Measurements from ENCODE around the gene PER1. TPM values are rescaled to one million over a fixed set of nuclear protein-coding genes. Genes with fewer than 3 reads are reported as not detected.
"Not testable (repeated sequence)": the region's sequence is repeated elsewhere in the genome, so short reads cannot be mapped to it uniquely, and the experiment has no call there.

Gene PER1
- polyA plus RNA-seq, 1 donor, result 72.6 TPM

DNA sequence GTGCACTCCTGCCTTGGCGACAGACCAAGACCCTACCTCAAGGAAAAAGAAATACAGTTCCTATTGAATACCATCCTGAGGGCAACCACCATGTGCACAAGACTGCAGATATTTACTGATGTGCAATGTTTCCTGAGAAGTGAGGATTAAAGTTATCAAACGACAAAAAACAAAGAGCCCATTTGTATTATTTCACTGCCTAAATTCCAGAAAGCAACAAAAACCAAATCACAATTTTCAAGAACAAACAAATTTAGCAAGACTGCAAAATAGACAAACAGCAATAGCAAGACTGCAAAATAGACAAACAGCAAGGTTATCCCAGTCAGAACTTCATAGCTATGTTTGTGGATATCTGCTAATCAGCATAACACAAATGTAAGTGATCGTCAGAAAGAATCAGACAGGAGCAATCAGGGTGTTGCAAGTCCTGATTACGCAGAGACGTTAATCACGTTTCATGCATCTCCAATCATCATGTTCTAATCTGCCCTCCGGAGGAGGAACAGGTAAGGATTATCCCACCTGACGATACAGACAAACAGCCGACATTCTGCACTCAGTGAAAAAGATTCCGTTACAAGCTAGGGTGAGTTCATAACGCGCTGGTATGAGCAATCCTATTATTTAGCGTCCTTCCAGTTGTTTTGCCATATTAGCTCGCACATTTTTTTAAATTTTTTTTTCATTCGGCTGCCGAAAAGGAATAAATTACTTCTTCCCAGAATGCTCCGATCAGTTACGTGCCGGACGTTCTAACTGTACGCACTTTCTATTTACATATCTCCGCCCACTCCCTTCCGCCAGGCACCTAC lies 21.1 kb upstream of the PER1 start:
- peak; percentile 90 for DNase-seq

DNA sequence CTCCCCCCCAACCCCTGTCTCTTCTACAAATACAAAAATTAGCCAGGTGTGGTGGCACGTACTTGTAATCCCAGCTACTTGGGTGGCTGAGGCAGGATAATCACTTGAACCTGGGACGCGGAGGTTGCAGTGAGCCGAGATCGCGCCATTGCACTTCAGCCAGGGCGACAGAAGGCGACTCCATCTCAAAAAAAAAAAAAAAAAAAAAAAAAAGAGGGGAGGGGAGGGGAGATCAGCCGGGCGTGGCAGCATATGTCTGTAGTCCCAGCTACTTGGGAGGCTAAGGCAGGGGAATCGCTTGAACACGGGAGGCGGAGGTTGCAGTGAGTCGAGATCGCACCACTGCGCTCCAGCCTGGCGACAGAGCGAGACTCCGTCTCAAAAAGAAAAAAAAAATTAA lies 18.0 kb upstream of the PER1 start:
- not testable (repeated sequence) for DNase-seq

DNA sequence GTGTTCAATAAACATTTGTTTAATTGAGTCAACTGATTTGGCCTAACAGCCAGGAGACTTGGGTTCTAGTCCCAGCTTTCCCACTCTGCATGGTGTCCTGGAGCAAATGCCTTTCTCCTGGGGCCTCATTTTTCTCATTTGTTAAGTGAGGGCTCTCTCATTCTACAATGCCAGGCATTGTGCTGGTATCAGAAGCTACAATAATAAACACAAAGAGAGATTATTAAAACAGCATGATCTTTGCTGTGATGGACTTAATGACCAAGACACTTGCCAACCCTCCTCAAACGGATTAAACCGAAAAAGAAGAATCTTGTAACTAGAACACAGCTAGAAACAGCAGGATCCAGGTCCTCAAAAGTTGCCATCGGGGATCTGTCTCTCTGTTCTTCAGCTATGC lies 15.3 kb upstream of the PER1 start:
- no peak for DNase-seq

DNA sequence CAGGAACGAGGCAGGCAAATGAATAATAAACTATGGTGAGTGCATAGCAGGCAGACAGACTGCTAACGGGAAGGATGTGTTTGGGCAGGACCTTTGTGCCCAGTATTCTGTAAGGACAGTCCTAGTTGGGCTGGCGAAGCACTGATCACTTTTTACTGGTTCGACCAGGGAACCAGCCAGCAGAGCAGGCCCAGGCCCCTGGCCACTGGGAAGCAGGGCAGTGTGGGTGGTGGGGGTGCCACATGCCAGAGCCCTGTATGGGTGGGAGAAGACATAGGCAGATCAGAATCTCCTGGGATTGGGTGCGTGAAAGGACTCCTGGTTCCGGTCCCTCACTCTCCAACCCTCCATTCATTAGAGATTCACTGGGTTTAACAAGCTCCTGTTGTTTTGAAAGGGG lies 14.5 kb upstream of the PER1 start:
- DNase-seq, result no peak

DNA sequence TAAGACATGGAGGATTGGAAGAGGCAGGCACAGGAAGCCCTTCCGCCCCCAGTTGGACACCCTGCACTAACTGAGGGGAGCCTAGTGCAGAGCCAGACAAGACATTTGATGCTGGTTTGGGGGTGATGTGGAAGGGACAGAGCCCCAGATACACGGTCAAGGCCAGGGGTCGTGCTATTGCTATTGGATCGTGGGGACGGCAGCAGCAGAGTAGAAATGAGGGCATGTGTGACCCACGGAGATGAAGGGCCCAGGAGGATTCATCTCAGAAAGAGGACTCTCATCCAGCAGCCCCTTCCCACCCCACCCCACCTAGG lies 12.6 kb upstream of the PER1 start:
- DNase-seq, result no peak

DNA sequence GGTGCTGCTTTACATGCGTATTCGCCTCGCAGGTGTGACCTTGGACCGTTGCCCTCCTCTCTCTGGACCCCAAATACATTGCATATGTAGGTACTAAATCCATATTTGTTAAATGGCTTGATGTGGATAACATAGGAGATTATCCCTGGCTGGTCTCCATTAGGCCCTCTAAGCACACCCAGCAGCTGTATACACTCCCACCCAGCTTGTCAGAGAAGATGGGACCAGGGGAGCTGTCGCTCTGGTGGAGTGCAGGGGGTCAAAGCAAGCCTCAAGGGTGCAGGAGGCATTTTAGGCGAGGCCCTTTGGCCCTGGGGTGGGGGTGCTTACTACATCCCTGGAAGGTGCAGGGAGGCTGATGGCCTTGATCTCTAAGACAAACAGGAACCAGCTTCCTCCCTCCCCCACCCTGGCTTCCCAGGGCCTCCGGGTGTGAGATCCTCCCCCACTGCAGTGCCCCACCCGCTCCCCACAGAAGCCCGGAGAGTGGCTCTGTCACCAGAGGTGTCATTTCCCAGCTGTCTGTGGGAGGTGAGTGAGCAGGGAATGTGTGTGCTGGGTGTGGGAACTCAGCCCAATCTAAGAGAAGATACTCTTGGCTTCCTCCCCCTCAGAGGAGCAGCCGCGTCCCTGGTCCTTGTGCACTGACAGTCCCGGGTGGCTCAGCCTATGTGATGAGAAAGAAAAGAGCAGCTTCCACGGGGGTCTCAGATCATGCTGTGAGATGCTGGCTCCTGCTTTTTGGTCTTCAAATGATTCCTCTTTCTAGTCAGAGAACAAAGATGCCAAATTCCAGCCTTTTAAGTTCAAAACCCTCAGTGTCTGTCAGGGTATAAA lies 12.0 kb upstream of the PER1 start:
- DNase-seq, result peak; percentile 54

DNA sequence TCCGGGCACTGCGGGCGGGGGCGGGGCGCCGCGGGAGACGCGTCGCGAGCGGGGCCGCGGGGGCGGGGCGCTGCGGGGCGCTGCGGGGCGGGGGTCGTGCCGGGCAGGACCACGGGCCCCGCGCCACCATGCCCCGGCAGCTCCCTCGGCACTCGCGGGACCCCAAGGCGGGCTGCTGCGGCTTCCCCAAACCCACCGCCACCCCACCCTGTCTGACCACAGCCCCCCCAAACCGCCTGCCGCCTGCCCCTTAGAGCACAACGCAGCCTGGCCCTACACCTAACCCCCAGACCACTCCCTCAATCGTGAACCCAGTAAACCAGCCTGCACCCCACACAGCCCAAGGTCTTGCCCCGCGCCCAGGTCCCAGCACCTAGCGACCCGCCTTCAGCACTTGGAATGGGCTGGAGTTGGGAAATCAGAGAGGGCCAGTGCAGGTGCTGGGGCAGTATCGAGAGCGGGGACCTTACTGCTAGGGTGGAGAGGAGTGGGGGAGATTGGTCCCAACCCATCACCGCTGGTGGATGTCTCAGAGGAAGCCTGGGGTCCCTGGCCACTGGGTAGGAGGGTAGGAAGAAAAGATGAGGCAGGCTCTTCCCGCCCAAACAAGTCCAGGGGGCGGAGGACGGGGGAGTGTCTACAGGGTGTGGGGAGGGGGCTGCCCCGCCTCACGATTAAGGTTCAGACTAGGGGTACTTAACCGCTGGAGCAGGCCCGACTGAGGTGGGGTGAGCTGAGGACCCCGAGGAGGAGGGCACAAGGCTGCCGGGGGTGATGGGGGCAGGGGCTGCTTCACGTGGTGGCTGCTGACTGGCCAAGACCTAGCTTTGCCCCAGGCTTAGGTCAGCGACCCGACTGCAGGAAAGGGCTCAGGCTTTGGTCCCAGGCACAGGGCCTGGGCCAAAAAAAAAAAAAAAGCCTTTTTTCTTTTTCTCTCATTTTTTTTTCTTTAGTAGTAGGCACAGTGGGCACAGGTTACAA lies 11.1 kb upstream of the PER1 start:
- peak; percentile 85 for DNase-seq

DNA sequence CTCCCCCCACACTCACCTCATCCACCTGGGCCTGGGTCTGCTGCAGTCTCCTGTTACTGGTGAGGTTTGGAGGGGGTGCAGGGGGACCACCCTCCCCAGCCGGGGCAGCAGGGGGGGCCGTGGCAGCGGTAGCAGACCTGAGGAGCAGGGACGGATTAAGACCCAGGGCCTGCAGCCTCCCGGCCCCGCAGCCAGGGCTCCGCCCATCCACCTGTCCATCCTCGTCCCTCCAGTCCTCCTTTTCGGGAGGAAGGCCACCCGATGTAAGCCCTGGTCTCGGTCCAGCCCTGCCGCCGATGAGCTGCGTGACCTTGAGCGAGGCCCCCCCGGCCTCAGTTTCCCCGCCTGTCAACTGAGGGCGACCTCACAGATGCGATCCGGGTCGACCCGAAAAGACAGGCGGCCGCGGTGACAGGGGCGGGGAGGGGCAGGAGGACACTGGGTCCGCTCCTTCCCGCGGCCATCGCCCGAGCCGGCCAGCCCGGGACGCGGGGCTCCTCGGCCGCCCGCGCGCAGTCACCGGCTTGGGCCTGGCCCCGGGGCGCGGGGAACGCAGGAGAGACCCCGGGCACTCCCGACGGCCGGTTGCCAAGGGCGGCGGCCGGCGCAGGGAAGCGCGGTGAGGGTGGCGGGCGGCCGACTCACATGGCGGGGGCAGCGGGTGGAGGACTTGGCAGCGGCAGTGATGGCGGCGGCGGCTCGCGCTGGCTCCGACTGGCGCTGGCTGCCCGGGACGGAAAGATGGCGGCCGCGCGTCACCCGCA lies 10.2 kb upstream of the PER1 start, which contains the start of gene VAMP2:
VAMP2 (minus strand) TSS at position 716 of the 764 bp plus-strand sequence; CDS start at position 647, 69 bp downstream.
- no peak for DNase-seq

DNA sequence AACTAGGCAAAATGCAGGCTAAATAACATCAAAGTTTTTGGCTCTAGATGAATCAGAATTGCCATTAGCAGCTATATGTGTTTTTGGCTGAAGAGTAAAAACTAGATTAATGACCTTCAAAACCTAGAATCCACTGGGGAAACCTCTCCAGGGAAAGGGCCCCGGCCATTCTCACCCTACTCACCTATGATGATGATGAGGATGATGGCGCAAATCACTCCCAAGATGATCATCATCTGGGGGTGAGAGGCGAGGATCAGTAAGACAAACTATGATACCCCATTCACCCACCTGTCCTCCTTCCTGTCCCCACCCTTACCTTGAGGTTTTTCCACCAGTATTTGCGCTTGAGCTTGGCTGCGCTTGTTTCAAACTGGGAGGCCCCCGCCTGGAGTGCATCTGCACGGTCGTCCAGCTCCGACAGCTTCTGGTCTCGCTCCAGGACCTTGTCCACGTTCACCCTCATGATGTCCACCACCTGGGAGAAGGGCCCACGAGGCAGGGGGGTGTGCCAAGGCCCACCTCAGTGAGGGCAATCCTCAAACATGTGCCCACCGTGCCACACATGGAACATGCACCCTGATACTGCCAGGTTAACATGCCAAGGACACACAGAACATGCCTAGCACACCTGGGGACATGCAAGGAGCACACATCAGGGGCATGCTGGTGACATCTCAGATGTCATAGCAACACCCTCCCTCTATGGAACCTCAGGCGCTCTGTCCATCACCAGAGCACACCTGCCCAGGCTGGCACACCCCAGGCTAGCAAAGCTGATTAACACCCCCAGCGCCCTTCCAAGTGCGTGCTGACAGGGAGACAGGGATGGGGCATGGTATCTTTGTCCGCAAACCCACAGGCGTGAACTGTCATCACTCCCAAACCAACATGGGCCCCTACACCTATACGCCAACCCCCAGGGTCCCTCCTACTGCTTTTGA lies 9.4 kb upstream of the PER1 start:
- DNase-seq, result no peak

DNA sequence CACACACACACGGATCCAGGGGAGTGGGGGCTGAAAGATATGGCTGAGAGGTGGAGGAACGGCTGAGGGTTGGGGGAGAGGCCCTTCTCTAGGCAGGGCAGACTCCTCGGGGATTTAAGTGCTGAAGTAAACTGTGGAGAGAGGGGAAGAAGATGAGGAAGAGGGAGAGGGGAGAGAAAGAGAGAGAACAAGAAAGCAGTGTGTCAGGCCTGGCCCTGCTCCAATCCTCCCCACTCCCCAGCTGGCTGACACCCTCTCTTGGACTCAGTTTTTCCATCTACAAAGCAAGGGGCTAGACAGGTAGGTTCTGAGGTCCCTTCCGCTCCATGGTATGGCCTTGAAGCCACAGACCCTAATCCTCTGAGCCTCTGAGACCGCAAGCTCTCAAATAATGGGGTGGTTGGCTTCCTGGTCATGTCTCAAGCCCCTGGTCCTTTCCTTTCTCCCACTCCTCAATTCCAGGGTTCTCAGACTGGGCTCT lies 8.6 kb upstream of the PER1 start:
- DNase-seq, result no peak

DNA sequence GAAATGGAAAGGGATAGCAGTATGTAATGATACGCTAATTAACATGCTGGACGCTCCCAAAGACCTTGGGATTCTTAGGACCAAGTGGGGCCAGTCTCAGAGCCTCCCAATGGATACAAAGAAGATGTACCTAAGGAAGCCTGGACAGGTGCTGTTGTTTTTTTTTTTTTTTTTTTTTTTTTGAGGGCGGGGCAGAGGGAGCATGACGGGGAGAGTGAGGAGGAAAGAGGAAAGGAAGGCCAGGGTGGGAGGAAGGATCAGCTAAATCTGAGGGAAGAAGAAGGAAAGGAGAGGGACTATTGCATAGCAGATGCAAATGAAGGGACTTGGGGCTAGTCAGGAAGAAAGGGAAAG lies 8.0 kb upstream of the PER1 start:
- DNase-seq, result no peak

DNA sequence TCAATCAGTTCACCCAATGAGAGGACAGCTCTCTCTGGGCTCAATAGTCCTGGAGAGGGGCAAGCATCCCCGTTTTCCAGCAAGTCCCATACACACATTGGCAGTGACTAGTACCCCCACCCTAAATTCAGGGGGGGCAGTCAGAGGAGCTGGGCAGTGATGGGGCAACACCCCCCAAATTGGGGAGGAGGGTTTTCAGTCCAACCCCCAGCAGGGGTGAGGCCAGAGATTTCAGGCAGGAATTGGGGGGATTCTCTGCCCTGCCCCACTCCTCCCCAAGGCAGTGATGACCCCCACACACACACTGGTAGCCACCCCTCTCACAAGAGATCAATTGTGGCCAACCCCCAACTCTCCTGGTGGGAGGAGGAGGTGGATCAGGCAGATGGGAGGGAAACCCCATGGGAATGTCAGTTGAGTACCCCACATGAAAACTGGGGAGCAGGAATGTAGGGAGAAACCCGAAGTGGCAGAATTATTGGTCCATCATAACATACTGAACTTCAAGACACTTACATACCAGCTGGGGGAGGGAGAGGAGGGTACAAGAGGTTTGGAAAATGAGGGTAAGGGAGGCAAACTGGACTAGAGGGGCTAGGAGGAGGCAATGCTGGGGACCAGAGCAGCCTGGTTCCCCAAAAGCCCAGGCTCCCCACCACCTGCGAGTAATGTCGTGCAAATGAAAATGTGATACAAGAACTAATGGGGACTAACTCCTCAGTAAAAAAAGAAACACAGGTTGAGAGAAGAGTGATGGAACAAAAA lies 7.4 kb upstream of the PER1 start:
- DNase-seq, result no peak

DNA sequence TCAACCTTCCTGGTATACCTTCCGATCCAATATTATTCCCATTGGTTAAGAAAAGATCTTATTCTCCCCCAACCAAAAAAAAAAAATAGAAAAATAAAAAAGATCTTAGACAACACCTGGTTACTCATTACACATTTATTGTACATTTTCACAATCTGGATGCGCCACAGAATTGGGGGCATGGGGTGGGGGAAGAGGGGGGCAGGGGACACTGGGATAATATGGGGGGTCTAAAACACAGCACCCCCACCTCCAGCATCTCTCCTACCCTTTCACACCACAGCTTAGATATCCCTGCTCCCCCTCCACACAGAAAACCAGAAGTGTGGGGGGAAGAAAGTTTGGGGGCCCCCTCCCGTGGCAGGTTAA lies 6.8 kb upstream of the PER1 start:
- DNase-seq, result no peak

DNA sequence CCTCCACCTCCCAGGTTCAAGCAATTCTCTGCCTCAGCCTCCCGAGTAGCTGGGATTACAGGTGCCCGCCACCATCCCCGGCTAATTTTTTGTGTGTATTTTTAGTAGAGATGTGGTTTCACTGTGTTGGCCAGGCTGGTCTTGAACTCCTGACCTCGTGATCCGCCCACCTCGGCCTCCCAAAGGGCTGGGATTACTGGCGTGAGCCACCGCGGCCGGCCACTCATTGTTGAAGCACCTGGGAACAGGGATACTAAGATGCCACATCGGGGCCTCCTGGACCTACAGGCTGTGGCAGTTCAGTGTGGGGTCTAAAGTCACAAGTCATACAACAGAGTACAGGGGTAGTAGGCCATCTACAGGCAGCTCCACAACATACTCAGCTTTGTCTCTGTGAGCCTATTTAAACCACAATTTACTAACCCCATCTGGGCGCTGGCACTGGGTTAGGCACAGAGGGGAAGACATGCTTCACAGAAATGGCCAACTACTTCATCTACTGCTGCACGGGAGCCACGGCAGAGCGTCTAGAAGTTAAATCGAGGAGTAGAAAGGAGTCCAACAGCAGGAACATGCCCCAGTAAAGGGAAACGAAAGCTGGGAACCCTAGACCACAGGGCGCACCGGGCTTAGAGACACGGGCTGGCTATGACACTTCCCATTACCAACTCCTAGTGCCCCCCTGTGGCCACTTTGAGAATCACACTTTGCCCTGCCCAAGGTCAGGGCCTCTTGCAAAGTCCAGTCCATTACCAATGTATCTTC lies 6.2 kb upstream of the PER1 start:
- DNase-seq, result peak; percentile 88

DNA sequence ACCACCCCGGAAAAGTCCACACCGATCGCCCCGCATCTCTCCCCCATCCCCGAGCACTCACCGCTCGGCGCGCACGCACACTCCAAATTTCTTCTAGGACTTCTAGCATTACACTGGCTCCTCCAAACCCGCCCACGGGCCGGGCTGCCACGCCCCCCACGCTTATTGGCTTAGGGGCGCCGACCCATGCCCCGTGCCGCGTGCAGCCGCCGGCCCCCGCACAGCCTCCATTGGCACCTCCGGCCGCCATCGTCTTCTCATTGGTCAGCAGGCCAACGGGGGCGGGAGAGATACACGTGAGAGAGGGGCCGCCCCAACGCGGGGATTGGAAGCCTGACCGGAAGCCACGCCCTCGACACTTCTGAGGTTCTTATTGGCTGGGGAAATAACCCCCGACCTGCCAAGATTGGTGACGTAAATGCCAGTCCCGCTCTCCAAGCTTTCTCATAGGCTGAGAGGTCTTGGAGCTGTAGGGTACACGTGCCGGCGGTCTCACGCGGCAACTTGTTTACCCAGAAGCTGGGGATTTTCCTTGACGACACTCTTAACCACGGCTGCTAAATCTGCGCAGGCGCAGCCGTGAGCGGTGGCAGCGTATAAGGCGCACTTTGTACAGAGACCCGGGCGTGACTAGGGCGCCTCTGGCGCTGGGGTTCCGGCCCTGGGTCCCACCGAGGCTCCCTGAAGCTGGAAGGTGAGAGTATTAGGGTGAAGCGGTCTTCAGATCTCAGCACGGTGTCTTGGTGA lies 4.2 kb upstream of the PER1 start:
- DNase-seq, result peak; percentile 100

DNA sequence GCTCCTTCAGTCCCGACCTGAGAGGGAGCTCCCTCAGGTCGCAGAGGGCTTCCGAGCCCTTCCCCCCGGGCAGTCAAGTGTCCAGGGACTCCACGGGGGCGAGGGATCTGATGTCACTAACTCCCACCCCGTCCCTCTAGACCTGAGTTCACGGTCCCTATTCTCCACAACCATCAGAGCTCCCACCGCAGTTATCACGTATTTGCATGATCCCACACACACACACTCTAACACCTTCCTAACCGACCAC lies 3.7 kb upstream of the PER1 start:
- no peak for DNase-seq

DNA sequence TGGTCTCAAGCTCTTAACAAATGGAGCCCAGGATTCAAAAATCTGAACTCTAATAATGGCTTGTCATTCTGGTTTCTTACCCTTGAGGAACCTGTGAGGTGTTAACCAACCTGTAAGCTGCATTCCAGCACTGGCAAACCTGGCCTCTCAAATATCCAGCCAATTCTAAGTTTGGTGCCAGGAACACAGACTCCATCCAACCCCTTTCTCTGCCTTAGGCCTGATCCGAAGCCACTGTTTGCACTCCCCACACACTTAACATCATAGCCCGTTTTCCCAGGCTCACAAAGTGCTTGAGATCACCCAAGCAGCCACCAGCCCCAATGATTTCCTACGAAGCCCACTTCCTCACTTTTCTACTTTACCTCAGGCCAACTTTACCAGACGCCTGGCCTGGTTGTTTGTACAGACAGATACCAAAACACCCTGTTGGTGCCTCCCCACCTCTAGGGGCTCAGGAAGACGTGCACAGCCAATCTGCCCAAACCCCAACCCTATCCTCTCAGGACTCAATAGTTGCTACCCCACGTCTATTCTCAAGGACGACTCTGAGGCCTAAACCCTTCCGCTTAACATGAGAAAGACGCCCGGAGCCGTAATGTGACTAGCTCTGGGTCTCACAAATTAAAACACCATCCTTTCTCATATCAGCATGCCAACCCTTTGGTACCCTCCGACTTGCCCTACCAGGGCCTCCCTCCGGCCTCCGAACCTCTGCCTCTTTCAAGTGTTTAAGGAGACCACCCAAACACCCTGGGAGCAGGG lies 3.2 kb upstream of the PER1 start:
- no peak for DNase-seq

DNA sequence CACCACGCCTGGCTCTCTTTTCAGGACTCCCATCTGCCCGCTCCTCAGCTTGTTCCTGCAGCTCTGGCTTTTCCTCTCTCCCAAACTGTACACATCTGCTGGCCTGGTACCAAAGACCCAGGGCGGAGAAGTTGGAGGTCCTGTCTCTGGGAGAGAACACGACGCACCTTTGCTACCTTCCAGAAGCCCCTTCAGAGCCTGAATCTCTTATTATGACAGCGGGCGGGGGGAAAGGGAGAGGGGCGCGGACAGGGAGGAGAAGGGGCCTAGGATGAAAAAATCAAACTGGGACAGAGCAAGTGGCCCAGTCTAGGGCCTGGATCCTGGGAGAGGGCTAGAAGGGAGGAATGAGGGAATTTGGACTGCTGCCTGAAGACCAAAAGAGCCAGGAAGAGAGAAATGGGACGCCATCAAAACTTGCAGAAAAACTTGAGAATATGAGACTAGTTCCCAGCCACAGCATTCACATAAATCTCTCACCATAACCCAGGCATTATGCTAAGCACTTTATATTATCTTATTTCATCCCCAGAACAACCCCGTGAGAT lies 2.5 kb upstream of the PER1 start:
- peak; percentile 69 for DNase-seq
